Measurements from ENCODE around the gene CLTA. TPM values are rescaled to one million over a fixed set of nuclear protein-coding genes. Genes with fewer than 3 reads are reported as not detected.
"Not testable (repeated sequence)": the region's sequence is repeated elsewhere in the genome, so short reads cannot be mapped to it uniquely, and the experiment has no call there.

Gene CLTA
- polyA plus RNA-seq, 5 donors = 210 to 246 (median 225) TPM

DNA sequence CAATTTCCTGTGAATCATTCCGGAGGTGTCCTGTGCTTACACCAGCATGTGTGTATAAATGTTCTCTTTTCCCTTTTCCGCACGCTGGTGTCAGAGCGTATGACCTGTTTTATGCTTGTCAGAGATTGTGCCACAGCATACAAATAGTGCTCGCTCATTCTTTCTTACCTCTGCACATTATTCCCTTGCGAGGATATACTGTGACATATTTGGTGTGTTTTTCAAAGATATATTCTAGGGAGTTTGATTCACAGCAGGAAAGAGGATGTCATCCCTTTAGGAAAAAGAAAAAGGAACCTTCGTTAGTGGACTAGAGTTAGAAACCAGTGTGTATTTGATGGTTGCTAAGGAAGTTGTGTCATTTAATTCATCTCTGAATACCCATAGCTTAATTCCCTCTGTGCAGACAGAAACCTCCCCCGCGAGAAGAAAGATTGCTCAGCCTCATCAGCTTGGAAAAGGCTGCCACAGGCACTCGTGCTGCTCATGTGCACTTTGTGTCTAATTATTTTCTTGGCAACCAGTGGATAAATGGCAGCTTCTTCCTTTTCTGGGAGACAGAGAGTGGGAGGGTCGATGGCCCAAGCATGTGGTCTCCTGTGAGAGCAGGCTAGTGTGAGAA, 36.3 kb upstream of the CLTA start:
- peak in 1 of 2 donors; percentile 53 for DNase-seq

GRCh38 chr9:36156116-36156515, 34.6 kb upstream of the CLTA start:
- DNase-seq = no peak

DNA sequence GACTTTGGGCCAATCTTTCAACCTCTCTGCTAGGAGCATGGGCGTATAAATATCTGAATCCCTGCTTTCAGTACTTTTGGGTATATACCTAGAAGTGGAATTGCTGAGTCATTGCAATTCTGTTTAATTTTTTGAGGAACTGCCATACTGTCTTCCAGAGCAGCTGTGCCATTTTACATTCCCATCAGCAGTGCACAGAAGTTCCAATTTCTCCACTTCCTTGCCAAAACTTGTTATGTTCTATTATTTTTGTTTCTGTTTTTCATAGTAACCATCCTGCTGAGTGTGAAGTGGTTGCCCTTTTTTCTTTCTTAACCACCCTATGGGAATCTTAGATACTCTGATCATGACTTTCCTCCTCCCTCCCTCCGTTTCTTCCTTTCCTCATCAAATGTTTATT, 32.6 kb upstream of the CLTA start:
- peak in 1 of 2 donors; percentile 37 for DNase-seq

- DNase-seq = no peak
Measured at GRCh38 chr9:36158917-36159316, 31.8 kb upstream of the CLTA start.

DNA sequence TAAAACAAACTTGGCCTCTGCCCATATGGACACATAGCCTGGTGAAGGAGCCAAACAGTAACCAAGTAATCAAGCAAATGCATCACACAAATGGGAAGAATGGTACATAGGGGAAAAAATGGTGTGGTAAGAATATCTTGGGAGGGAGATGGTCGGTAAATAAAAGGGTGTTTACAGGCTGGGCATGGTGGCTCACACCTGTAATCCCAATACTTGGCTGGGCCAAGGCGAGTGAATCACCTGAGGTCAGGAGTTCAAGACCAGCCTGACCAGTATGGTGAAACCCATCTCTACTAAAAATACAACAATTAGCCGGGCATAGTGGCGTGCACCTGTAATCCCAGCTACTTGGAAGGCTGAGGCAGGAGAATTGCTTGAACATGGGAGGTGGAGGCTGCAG, 31.2 kb upstream of the CLTA start:
- DNase-seq = not testable (repeated sequence)

DNA sequence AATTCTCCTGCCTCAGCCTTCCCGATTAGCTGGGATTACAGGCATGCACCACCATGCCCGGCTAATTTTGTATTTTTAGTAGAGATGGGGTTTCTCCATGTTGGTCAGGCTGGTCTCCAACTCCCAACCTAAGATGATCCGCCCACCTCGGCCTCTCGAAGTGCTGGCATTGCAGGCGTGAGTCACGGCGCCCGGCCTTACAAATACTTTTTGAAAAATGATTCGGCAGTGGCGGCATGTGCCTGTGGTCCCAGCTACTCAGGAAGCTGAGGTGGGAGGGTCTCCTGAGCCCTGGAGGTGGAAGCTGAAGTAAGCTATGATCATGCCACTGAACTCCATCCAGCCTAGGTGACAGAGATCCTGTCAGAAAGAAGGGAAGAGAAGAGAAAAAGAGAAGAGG, 30.6 kb upstream of the CLTA start:
- DNase-seq = not testable (repeated sequence)

DNA sequence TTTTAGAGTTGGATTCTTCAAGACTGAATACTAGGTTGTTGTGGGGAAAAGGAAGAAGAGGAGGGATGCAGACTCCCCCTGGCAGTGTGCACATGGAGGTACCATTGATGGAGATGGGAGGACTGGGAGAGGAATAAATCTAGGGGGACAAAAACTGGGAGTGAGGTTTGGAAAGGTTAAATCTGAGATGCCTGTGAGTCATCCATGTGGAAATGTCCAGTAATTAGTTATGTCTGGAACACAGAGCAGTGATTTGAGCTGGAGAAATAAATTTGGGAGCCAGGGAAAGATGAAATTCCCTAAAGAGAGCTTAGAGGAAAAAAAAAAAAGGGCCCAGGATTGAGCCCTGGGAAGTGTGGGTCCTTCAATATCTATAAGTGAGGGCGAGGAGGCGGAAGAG, 29.5 kb upstream of the CLTA start:
- no peak for DNase-seq

- no peak for DNase-seq
Measured at GRCh38 chr9:36162211-36162738, 28.4 kb upstream of the CLTA start.

GRCh38 chr9:36163049-36163785, 27.5 kb upstream of the CLTA start:
- peak; percentile 86 to 87 for DNase-seq

GRCh38 chr9:36163786-36164170, 26.9 kb upstream of the CLTA start:
- DNase-seq = no peak

DNA sequence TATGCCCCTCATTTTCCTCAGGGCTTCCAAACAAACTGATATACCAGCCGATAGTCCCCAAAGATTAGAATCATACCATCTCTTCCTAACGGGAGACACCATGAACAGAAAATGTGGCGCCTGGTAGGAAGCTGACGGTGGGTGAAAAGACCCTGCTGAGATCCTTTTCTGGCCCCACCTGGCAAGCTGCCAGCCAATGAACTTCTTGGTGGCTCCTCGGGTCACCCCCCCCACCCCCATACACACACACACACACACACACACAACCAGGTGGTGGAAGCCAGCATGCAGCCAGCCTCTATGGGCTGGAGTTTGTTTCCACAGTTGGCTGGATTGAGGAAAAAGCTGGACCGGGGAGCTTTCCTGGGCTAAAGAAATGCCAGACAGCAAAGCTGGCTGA, 26.3 kb upstream of the CLTA start:
- DNase-seq = no peak

- DNase-seq = no peak
Measured at GRCh38 chr9:36164989-36165388, 25.7 kb upstream of the CLTA start.

DNA sequence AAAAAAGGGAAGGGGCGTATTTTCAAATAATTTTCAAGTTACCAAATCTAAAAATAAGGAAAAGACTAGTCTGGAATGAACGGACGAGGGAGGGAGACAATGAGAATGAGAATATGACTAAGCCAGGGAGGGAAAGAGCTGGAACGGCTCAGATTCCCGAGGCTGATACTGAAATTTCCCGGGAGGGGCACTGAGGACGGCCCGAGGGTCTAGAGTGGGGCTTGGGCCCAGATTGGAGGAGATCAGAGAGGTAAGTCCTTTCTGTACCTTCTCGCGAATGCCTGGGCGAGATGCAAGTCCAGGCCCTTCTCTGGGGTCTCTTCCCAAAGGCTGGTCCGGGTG, 24.9 kb upstream of the CLTA start:
- no peak for DNase-seq

GRCh38 chr9:36166168-36166927, 24.4 kb upstream of the CLTA start:
- peak; percentile 74 to 78 for DNase-seq

DNA sequence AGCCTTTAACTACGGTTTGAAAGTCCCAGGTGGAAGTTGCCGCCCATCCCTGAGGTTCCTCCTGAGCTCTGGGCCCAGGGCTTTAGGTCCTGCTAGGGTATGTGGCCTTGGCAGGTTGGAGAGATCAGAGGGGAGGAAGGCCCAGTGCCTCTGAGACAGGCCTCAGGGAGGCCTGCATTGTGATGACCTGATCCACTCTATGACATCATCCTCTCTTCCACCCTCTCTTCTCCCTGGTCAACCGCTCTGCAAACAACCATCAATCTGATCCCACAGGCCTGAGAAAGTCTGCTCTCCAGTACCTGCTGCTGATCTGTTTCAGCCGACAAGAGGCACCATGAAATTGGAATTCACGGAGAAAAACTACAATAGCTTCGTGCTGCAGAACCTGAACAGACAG, 21.6 kb upstream of the CLTA start, which contains the start of gene CCIN:
Gene CCIN, plus strand, starts transcription at position 223 of the 400 bp plus-strand sequence. Its CDS starts 115 bp downstream, at position 338.
- no peak for DNase-seq

GRCh38 chr9:36169708-36170107, 21.0 kb upstream of the CLTA start:
- no peak for DNase-seq

DNA sequence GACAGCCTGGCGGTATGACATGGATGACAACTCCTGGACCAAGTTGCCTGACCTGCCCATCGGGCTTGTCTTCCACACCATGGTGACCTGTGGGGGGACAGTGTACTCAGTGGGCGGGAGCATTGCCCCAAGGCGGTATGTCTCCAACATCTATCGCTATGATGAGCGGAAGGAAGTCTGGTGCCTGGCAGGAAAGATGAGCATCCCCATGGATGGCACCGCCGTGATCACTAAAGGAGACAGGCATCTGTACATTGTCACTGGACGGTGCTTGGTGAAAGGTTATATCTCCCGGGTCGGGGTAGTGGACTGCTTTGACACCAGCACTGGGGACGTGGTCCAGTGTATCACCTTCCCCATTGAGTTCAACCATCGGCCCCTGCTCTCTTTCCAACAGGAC, 20.2 kb upstream of the CLTA start:
- DNase-seq = no peak

GRCh38 chr9:36173861-36174260, 16.9 kb upstream of the CLTA start:
- no peak for DNase-seq

DNA sequence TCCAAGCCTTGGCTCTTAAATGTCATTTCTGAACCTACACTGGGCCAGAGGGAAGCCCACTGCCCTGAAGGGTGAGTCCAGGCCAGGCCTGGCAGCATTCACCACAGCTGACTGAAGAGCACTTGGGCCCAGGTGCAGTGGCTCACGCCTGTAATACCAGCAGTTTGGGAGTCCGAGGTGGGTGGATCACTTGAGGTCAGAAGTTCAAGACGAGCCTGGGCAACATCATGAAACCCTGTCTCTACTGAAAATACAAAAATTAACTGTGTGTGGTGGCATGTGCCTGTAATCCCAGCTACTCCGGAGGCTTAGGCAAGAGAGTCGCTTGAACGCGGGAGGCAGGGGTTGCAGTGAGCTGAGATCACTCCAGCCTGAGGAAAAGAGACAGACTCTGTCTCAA, 16.4 kb upstream of the CLTA start:
- no peak for DNase-seq

GRCh38 chr9:36174731-36175130, 16.0 kb upstream of the CLTA start:
- DNase-seq = no peak

DNA sequence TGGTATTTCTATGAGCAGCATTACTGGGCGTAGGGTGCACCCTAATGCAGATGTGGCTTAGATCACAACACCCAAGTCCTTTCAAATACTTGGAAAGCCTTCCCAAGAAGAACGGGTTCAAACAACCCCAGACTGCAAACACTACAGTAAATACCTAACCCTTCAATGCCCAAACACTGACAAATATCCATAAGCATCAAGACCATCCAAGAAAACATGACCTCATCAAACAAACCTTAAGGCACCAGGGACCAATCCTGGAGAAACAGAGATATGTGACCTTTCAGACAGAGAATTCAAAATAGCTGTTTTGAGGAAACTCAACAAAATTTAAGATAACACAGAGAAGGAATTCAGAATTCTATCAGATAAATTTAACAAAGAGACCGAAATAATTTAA, 15.5 kb upstream of the CLTA start:
- not testable (repeated sequence) for DNase-seq

DNA sequence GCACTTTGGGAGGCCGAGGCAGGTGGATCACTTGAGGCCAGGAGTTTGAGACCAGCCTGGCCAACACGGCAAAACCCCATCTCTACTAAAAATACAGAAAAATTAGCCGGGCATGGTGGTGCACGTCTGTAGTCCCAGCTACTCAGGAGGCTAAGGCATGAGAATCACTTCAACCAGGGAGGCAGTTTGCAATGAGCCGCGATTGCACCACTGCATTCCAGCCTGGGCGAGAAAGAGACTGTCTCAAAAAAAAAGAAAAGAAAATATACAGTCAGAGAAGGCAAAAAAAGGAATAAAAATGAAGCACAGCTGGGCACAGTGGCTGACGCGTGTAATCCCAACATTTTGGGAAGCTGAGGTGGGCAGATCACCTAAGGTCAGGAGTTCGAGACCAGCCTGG, 14.2 kb upstream of the CLTA start:
- DNase-seq = not testable (repeated sequence)

DNA sequence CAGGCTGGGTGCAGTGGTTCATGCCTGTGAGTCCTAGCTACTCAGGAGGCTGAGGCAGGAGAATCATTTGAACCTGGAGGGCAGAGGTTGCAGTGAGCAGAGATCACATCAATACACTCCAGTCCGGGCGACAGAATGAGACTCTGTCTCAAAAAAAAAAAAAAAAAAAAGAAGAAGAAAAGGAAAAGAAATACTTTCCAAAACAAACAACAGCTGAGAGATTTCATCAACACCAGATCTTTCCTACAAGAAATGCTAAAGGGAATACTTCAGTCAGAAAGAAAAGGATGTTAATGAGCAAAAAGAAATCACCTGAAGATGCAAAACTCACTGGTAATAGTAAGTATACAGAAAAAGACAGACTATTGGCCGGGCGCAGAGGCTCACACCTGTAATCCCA, 13.2 kb upstream of the CLTA start:
- DNase-seq = no peak

Measured in right lung (tissue), 5 donors.